Measurements from ENCODE around the gene UBA52. TPM values are rescaled to one million over a fixed set of nuclear protein-coding genes. Genes with fewer than 3 reads are reported as not detected.

UBA52 gene
- polyA plus RNA-seq, 4 donors = 751 to 855 (median 786) TPM

DNA sequence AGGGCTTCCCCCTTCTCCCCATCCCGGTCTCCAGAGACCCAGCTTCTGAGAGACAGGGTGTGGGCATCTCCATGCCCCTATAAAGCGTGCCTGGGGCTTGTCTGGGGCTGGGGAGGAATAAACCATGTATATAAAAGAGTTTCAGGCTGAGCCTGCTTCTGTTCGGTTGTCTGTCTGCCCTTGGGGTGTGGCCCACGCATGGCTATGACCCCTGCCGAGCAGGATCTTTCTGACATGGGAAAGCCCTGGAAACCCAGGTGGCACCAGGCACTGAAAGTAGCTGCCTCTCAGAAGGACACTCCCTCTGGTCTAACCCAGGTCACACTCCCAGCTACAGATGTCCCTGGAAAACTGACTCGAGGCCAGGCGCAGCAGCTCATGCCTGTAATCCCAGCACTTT, 49.2 kb downstream of the UBA52 start:
- DNase-seq (ENCODE audit: low read depth in 4 of 4, low spot score in 3 of 4) = no peak

DNA sequence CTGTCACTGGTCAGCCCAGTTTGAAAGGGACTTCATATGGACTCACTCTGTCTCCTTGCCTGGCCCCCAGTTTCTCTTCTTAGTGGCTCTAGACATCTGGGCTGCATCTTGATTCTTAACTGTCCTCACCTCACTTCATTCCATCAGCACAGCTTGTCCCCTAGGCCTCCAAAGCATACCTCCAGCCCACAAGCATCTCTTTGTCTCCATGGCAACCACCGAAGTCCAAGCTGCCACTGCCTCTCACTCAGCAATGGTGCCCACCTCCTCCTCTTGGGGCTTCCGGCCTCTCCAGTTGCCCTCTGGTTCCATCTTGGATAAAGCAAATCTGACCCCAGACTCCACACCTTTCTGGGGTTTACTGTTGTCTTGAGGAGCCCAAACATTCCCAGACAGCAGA, 55.2 kb downstream of the UBA52 start:
- no peak for DNase-seq (ENCODE audit: low read depth in 4 of 4, low spot score in 3 of 4)

Other genes starting within 250 kb of the UBA52 start
- gene LSM4, start 248.8 kb upstream of the UBA52 start, polyA plus RNA-seq (ENCODE audit: insufficient read length in 4 of 4) = 100 to 1,000 TPM in 1 of 4 donors, 10 to 100 TPM in 3; 58.7 to 105 (median 86.2) TPM
- 10 to 100 TPM; 15.5 to 26.2 (median 25.8) TPM for gene PGPEP1, start 231.3 kb upstream of the UBA52 start, polyA plus RNA-seq (ENCODE audit: insufficient read length in 4 of 4)
- 10 to 100 TPM in 2 of 4 donors, 1 to 10 TPM in 2; 1.1 to 23.7 (median 7.6) TPM for gene GDF15, start 185.7 kb upstream of the UBA52 start, polyA plus RNA-seq (ENCODE audit: insufficient read length in 4 of 4)
- gene LRRC25, start 174.2 kb upstream of the UBA52 start, polyA plus RNA-seq (ENCODE audit: insufficient read length in 4 of 4) = 1 to 10 TPM in 2 of 4 donors, under 1 TPM in 2; 0.78 to 1.6 (median 1.1) TPM
- gene SSBP4, start 152.5 kb upstream of the UBA52 start, polyA plus RNA-seq (ENCODE audit: insufficient read length in 4 of 4) = 100 to 1,000 TPM in 1 of 4 donors, 10 to 100 TPM in 3; 68.0 to 128 (median 79.4) TPM
- gene ISYNA1, start 133.7 kb upstream of the UBA52 start, polyA plus RNA-seq (ENCODE audit: insufficient read length in 4 of 4) = 100 to 1,000 TPM in 2 of 4 donors, 10 to 100 TPM in 2; 98.7 to 147 (median 103) TPM
- 10 to 100 TPM in 1 of 4 donors, 1 to 10 TPM in 3; 7.8 to 12.0 (median 9.0) TPM for gene ELL, start 49.8 kb upstream of the UBA52 start, polyA plus RNA-seq (ENCODE audit: insufficient read length in 4 of 4)
- gene FKBP8, start 28.3 kb upstream of the UBA52 start, polyA plus RNA-seq (ENCODE audit: insufficient read length in 4 of 4) = 100 to 1,000 TPM; 131 to 201 (median 173) TPM
- gene KXD1, start 14.0 kb upstream of the UBA52 start, polyA plus RNA-seq (ENCODE audit: insufficient read length in 4 of 4) = 10 to 100 TPM; 56.2 to 70.8 (median 62.6) TPM
- gene REX1BD, start 16.9 kb downstream of the UBA52 start, polyA plus RNA-seq (ENCODE audit: insufficient read length in 4 of 4) = 10 to 100 TPM; 17.4 to 50.8 (median 21.9) TPM
- gene CRLF1, start 34.9 kb downstream of the UBA52 start, polyA plus RNA-seq (ENCODE audit: insufficient read length in 4 of 4) = 1 to 10 TPM; 3.0 to 7.5 (median 4.1) TPM
- gene TMEM59L, start 41.0 kb downstream of the UBA52 start, polyA plus RNA-seq (ENCODE audit: insufficient read length in 4 of 4) = 10 to 100 TPM in 1 of 4 donors, 1 to 10 TPM in 3; 3.1 to 22.5 (median 3.8) TPM
- gene KLHL26, start 65.2 kb downstream of the UBA52 start, polyA plus RNA-seq (ENCODE audit: insufficient read length in 4 of 4) = 10 to 100 TPM in 1 of 4 donors, 1 to 10 TPM in 3; 5.1 to 10.3 (median 6.4) TPM
- 10 to 100 TPM; 15.8 to 29.6 (median 17.5) TPM for gene CRTC1, start 111.8 kb downstream of the UBA52 start, polyA plus RNA-seq (ENCODE audit: insufficient read length in 4 of 4)
- gene COMP, start 219.4 kb downstream of the UBA52 start, polyA plus RNA-seq (ENCODE audit: insufficient read length in 4 of 4) = under 1 TPM; 0.20 to 0.45 (median 0.29) TPM

Measured in left renal pelvis (tissue), 4 donors.